ENCODE measurements around the gene GADD45B.
"Not testable (repeated sequence)": the region's sequence is repeated elsewhere in the genome, so short reads cannot be mapped to it uniquely, and the experiment has no call there.

The GADD45B gene

GRCh38 chr19:2490659-2491058, 14.7 kb downstream of the GADD45B start:
- no peak for DNase-seq

GRCh38 chr19:2491130-2491801, 15.3 kb downstream of the GADD45B start:
- DNase-seq, result peak; percentile 25

GRCh38 chr19:2492870-2493269, 16.9 kb downstream of the GADD45B start:
- no peak for DNase-seq

- DNase-seq, result not testable (repeated sequence)
These were observed 17.5 kb downstream of the GADD45B start for GRCh38 chr19:2493448-2493847.

GRCh38 chr19:2494084-2494446, 18.1 kb downstream of the GADD45B start:
- DNase-seq, result no peak

GRCh38 chr19:2494447-2495129, 18.7 kb downstream of the GADD45B start:
- DNase-seq, result peak; percentile 41

- no peak for DNase-seq
These were observed 19.3 kb downstream of the GADD45B start for GRCh38 chr19:2495130-2495641.

- DNase-seq, result no peak
These were observed 19.9 kb downstream of the GADD45B start for GRCh38 chr19:2495651-2496316.

DNA sequence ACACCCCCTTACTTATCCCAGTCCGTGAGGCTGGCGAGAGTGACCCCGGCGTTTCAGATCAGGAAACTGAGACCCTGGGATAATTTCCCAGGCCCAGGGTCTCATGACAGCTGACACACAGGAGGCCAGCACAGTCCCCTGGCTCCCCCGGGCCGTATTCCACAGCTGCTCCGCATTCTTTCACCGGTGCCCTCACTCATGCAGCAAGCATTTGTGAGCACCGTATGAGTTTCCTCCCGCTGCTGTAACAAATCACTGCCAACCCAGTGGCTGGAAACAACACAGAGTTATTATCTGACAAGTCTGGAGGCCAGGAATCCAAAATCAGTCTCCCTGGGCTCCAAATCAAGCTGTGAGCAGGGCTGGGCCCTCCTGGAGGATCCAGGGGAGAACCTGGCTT, 21.3 kb downstream of the GADD45B start:
- no peak for DNase-seq

DNA sequence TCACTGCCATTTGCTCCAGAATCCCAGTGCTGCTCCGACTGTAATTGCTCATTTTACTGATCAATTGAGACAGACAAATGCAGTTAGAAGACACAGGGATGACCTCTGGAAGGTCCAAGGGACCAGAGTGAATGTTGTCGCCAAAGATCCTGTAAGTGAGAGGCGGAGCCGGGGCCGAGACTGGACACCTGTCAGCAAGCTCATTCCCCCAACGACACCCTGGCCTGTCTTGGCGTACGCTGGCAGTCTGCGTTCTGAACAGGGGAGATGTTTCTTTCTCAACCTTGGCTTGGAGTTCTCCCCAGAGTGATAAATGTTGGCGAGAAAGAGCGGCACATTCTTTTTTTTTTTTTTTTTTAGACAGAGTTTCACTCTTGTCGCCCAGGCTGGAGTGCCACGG, 24.2 kb downstream of the GADD45B start:
- DNase-seq, result no peak

DNA sequence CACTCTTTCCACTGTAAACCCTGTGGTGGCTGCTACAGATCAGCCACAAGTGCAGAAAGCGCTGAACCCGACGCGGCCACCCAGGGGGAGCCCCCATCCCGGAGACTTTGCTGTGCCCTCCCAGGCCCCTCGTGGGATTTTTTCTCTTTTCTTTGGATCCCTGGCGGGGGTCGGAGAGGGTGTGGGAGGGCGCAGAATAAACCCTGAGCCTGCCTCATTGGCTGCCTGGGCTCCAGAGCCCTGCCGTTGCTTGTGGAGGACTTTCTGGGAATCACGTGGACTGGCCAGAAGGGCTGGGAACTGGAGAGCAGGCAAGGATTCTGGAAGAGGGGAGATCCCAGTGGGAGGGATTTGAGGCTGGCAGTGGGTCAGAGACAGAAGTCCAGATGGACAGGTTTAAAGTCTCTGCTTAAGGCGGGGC, 24.9 kb downstream of the GADD45B start:
- no peak for DNase-seq

DNA sequence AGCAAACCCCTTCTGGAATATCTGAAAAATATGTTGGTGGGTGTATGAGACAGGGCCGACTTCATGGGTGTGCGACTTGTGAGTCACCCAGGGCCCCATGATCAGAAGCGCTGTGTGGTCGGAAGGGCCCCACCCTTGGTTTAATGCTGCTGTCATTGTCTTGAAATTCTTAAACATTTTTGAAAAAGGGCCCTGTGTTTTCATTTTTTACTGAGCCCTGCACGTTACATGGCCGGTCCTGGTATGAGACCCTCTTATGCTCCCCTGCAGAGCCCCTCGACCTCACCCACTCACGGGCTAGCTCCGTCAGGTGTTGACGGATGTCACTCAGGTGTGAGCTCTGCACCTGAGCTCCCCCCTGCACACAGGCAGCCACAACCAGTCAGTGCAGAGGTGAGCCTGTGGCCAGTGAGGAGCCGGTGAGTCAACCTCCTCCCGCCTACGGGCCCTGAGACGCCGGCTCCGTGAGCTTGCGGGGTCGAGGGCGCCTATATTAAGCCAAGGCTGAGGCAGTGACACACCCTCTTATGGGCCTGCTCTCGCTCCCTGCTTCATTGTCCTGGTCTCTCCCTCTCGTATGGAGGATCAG, 27.7 kb downstream of the GADD45B start:
- no peak for DNase-seq

DNA sequence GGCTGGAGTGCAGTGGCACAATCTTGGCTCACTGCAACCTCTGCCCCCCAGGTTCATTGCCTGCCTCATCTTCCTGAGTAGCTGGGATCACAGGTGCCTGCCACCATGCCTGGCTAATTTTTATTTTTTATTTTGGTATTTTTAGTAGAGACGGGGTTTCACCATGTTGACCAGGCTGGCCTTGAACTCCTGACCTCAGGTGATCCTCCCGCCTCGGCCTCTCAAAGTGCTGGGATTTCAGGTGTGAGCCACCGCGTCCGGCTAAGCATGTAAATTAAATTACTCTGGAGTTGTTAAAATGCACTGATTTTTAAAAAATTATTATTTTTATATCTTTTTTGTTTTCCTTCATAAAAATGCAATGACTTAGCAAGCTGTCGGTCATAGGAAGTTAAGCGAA, 30.7 kb downstream of the GADD45B start:
- not testable (repeated sequence) for DNase-seq

GRCh38 chr19:2507109-2507508, 31.2 kb downstream of the GADD45B start:
- peak; percentile 88 for DNase-seq

- DNase-seq, result no peak
These were observed 33.2 kb downstream of the GADD45B start for GRCh38 chr19:2509096-2509495.

GRCh38 chr19:2511570-2511969, 35.6 kb downstream of the GADD45B start:
- DNase-seq, result no peak

- no peak for DNase-seq
These were observed 36.1 kb downstream of the GADD45B start for GRCh38 chr19:2511991-2512390.

DNA sequence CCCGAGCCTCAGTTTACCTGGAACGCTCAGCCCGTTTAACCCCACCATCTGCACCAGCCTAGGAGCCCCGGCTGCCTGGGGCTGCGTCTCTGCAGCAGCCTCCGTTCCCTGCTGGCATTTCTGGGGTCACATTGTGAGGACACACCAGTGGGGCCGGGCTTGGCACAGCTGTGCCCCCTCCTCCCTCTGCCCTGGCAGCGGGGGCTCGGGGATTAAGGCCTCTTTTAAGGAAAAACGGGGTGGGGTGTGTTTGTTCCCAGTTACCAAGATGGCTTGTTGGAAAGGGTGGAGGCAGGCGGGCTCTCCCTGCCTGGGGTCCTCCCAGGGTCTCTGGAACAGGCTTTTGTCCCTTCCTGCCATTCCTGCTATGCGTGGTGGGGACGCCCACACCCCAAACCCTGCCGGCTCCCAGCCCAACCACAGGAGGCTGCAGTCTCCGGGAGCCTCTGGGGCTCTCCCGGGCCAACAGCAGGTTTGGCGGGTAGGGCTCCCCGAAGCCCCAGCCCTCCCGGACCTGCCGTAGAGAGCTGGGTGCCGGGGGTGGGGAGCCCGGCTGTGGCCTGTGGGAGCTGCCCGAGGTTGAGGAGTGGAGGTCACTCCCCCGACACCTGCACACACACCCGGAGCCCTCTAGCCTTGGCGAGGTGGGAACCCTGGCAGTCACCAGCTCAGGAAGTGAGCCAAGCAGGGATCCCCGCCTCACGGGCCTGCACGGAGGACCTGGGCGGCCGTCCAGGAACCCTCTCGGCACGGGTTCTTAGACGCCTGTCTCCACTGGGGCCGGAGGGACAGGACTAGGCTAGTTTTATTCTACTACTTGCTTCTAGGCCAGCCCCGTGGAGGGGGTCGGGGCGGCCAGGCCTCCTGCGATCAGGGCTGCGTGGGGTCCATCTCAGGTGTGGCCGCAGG, 36.9 kb downstream of the GADD45B start:
- no peak for DNase-seq

GRCh38 chr19:2514981-2515518, 39.1 kb downstream of the GADD45B start:
- no peak for DNase-seq

GRCh38 chr19:2516727-2517126, 40.8 kb downstream of the GADD45B start:
- no peak for DNase-seq

DNA sequence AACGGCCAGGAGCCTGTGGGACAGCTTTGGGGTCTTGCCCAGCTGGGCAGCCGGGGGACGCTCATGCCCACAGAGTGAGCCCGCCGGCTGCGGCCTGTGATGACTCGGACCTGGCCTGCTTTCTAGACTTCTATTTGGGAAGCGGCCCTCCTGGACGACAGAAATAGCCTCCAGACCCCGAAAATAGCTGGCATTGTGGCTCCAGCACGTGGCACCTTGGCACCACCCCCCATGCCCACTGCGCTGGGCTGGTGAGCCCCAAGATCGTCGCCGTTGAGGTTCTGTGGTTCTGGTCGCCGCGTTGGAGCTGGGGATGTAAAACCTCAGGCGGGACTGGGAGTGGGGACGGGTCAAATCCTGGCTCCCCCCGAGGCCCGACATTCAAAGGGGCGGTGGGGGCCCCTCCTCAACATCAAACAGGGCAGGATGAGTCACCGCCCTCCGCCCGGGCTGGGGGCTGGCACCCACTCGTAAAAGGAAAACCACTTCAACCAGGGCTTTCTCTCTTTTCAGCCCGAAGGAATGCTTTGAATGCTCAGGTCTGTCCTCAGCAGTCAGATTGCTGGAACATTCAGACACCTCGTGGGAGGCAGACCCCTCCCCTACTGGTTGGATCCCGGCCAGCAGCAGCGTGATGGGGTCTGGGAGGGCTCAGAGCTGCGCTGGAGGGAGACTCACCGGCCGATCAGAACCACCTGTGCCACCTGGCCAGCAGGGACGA, 42.1 kb downstream of the GADD45B start:
- DNase-seq, result no peak

Data from NCI-H1436 (cell line).